Measurements from ENCODE around the gene MIDN.

DNA sequence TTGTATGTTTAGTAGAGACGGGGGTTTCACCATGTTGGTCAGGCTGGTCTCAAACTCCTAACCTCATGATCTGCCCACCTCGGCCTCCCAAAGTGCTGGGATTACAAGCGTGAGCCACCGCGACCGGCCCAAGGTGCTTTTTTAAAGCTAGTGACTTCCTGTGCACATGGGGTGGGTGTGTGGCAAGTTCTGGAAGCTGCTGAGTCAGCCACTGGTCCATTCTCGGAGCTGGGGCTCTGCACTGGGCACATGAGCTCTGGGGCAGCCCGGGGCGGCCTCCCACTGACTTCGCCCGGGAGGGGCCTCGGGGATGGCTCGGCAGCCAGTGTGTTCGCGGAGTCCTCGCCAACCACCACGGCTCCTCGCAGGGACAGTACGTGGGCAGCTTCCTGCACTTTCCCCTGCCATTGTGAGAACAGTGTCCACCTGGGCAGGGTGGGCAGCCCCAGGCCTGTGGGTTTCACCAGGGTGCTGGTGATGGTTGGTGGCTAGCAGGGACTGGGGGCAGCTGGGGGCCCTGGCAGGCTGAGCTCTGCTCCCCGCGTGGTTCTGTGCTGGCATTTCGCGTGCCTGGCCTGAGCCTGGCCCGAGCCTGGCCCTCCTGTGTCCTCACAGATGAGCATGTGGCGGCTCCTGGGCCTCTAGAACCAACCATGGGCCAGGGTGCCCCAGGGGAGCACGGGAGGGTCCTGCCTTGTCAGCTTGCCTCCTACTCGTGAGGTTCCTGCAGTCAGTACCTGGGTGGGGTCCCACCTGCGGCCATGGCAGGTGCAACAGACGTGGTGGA is 22.8 kb upstream of the MIDN start:
- TF ChIP-seq, protein P1, sequence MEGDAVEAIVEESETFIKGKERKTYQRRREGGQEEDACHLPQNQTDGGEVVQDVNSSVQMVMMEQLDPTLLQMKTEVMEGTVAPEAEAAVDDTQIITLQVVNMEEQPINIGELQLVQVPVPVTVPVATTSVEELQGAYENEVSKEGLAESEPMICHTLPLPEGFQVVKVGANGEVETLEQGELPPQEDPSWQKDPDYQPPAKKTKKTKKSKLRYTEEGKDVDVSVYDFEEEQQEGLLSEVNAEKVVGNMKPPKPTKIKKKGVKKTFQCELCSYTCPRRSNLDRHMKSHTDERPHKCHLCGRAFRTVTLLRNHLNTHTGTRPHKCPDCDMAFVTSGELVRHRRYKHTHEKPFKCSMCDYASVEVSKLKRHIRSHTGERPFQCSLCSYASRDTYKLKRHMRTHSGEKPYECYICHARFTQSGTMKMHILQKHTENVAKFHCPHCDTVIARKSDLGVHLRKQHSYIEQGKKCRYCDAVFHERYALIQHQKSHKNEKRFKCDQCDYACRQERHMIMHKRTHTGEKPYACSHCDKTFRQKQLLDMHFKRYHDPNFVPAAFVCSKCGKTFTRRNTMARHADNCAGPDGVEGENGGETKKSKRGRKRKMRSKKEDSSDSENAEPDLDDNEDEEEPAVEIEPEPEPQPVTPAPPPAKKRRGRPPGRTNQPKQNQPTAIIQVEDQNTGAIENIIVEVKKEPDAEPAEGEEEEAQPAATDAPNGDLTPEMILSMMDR (conservative IDR thresholded peaks at IDR 0.05; ENCODE audit: low read length), result no peak
- TF ChIP-seq EZH2phosphoT487 (IDR thresholded peaks at IDR 0.05; ENCODE audit: borderline replicate concordance), result no peak

Measured in Loucy (cell line).